Measurements from ENCODE around the gene SPTBN5.

- no peak for TF ChIP-seq EZH2 (IDR thresholded peaks at IDR 0.05; ENCODE audit: low read length, unreplicated experiment)
- TF ChIP-seq, protein P1, sequence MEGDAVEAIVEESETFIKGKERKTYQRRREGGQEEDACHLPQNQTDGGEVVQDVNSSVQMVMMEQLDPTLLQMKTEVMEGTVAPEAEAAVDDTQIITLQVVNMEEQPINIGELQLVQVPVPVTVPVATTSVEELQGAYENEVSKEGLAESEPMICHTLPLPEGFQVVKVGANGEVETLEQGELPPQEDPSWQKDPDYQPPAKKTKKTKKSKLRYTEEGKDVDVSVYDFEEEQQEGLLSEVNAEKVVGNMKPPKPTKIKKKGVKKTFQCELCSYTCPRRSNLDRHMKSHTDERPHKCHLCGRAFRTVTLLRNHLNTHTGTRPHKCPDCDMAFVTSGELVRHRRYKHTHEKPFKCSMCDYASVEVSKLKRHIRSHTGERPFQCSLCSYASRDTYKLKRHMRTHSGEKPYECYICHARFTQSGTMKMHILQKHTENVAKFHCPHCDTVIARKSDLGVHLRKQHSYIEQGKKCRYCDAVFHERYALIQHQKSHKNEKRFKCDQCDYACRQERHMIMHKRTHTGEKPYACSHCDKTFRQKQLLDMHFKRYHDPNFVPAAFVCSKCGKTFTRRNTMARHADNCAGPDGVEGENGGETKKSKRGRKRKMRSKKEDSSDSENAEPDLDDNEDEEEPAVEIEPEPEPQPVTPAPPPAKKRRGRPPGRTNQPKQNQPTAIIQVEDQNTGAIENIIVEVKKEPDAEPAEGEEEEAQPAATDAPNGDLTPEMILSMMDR (conservative IDR thresholded peaks at IDR 0.05; ENCODE audit: low read depth, low read length): no peak
- no peak for TF ChIP-seq EZH2phosphoT487 (IDR thresholded peaks at IDR 0.05; ENCODE audit: borderline replicate concordance, low read length)
Observed at GRCh38 chr15:41872166-41872747, 21.6 kb downstream of the SPTBN5 start.

All from PC-3 (cell line).